LNCaP clone FGC (cell line): ENCODE results near the gene LHFPL2.

ENCODE experiments used
- DNase-seq: peaks from one replicate; pipeline ENCODE4 v3.0.0-alpha.2; 2011; ENCODE audit warnings: low read depth
- H3K4me3 ChIP-seq: 2 replicates; pipeline ENCODE4 v1.5.1; 2011; ENCODE audit warnings: mild to moderate bottlenecking, low read depth, low read length, control low read depth
- CTCF ChIP-seq: IDR thresholded peaks from 2 replicates; pipeline ENCODE4 v1.5.1; 2012; ENCODE audit warnings: mild to moderate bottlenecking; ENCODE audit not compliant: control insufficient read depth, insufficient read depth; ENCODE audit errors: extremely low read depth

LHFPL2 gene

GRCh38 chr5:78449103-78449502 is 199.5 kb downstream of the LHFPL2 start:
- no peak overlapping the region for H3K4me3 ChIP-seq
- TF ChIP-seq CTCF, result no peak
- DNase-seq, result no peak

- TF ChIP-seq CTCF, result no peak
- H3K4me3 ChIP-seq, result no peak overlapping the region
- DNase-seq, result no peak
Observed at GRCh38 chr5:78447775-78448424, 200.7 kb downstream of the LHFPL2 start.
